Coronary artery (tissue), 2 donors: Measurements from ENCODE around the gene HOXD13.
A peak's percentile ranks its signal among the peaks of the same experiment; 100 is the strongest.

Experiments used
- DNase-seq: peaks from one replicate; pipeline ENCODE4 v3.0.0-alpha.2; 2017; ENCODE audit warnings: low spot score
- H3K27ac ChIP-seq, 2 donors: fragments of 200-600 bp; sonication (generic); one replicate each; pipeline ENCODE4 v1.5.1; 2016 to 2019
- H3K4me3 ChIP-seq: fragments of 200-600 bp; sonication (generic); 2 replicates; pipeline ENCODE4 v1.5.1; 2016; ENCODE audit warnings: mild to moderate bottlenecking, moderate library complexity
- TF ChIP-seq, protein P1 (sequence below): fragments of 200-600 bp; sonication (generic); IDR thresholded peaks from one replicate; pipeline ENCODE4 v1.5.1; 2019; ENCODE audit warnings: antibody characterized with exemption

HOXD13 gene

DNA sequence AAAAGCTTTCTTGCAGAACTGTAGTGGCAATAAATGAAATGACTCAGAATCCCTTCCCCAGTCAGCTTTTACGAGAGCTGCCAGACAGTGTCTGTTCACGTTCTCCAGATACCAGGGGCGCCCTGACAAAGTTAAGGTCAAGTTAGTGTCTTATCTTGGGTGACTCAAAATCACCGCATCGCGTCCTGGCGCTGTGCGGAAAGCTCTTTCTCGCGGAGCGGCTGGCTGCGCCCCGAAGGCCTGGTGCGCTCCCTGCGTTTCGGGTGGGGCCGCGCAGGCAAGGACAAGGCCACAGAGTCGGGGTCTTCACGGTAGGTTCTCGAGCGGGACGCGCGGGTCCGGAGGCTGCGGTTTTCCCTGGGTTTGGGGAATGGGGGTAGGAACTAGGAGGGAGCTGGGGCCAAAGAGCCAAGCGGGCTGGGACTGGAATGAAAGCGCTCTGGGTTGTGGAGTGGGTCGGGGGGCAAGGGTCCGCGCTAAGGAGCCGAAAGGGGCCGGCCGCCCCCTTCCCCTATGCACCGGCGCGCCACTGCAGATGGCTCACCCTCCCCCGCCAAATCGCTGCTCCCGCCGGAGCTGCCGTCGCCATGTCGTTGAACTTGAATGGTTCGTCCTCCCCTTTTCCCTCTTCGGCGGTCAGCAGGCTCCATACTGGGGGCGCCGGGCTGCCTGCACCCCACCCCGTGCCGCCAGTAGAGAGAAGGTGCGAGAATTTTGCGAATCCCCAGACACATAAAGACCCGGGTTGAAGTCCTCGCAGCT, 12.0 kb downstream of the HOXD13 start:
- TF ChIP-seq, protein P1, sequence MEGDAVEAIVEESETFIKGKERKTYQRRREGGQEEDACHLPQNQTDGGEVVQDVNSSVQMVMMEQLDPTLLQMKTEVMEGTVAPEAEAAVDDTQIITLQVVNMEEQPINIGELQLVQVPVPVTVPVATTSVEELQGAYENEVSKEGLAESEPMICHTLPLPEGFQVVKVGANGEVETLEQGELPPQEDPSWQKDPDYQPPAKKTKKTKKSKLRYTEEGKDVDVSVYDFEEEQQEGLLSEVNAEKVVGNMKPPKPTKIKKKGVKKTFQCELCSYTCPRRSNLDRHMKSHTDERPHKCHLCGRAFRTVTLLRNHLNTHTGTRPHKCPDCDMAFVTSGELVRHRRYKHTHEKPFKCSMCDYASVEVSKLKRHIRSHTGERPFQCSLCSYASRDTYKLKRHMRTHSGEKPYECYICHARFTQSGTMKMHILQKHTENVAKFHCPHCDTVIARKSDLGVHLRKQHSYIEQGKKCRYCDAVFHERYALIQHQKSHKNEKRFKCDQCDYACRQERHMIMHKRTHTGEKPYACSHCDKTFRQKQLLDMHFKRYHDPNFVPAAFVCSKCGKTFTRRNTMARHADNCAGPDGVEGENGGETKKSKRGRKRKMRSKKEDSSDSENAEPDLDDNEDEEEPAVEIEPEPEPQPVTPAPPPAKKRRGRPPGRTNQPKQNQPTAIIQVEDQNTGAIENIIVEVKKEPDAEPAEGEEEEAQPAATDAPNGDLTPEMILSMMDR: no peak
- Histone ChIP-seq H3K4me3 (peak overlapping the region; percentile 53), H3K27ac (no peak overlapping the region)
- DNase-seq: no peak

GRCh38 chr2:176105078-176105729, 12.7 kb downstream of the HOXD13 start:
- H3K27ac ChIP-seq: no peak overlapping the region
- TF ChIP-seq, protein P1: no peak
- peak overlapping the region; percentile 53 for H3K4me3 ChIP-seq
- DNase-seq: no peak

DNA sequence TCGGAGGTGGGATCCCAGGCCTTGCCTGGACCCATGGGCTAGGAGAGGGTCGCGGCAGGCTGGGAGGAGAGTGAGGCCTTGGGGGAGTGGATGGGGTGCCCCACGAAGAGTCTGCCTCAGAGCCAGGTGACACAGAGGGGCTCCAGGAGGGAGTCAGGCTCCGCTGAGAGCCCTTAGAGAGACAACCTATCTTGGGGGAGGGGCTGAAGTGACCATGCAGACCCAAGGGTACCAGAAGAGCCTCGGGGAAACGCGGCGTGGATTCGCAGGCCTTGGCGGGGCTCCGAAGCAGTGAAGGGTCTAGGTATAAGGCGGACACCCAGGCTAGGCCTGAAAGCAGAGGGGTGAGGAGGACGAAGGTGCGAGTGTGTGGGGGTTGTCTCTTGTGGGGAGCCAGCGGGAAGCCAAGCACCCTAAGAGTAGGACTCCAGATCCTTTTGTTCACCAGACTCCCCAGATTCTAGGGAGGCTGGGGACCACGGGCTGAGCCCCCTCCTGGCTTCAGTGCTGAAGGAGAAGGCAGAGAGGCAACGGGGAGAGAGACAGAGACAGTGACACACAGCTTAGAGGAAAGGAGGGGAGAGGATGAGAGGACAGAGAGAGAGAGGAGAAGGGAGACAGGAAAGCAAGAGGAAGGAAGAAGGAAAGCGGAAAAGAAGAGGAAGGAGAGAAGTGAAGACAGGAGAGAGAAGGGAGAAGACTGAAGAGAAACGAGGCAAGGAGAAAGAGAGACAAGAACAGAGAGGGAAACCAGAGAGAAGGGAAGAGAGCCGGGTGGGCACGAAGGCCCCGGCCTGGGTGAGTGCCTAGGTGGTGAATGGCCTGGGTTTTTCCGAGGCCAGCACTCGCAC, 13.4 kb downstream of the HOXD13 start:
- H3K4me3 ChIP-seq: peak overlapping the region; percentile 67
- TF ChIP-seq, protein P1: no peak
- no peak for DNase-seq
- H3K27ac ChIP-seq: no peak overlapping the region

DNA sequence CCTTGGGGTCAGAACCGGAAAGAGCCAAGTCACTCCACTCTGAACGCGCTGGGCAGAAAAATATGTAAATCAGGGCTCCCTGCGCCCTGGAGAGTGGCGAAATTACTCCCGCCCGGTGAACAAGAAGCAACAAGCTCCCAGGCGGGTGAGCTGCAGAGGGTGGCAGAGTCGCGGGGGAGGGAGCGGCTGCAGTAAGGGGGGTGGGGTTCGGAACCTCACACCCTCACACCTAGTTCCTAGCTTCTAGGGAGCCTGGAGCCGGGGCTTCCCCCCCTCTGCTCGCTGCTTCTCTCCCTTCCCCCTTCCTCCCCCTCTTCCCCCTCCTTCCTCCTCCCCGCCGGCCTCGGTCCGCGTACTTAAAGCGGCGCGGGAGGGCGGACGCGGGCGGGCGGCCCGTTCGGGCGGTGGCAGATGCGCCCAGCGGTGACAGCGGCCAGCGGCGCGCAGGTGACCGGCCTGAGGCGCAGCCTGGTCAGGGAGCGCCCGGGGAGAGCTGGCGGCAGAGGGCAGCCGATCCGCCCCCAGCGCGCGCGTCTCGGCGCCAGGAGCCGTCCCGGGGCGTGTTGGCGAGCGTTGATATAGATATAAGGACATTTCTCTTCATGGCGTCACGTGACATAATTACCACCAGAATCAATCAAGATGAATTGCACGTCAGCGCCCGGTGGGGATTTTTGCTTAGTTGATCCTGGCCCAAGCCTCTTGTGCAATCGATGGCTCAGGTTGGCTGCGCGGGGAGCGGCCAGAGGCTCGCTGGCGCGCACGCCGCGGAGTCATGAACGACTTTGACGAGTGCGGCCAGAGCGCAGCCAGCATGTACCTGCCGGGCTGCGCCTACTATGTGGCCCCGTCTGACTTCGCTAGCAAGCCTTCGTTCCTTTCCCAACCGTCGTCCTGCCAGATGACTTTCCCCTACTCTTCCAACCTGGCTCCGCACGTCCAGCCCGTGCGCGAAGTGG, 14.3 kb downstream of the HOXD13 start, which contains the start of gene HOXD11:
HOXD11 (plus strand) TSS at position 700 of the 959 bp plus-strand sequence; CDS start at position 776, 76 bp downstream.
- Histone ChIP-seq H3K27ac (no peak within 1 kb of the TSS), H3K4me3 (peak within 1 kb of the TSS; percentile 67)
- TF ChIP-seq, protein P1: no peak
- DNase-seq: no peak

GRCh38 chr2:176107731-176108181, 15.2 kb downstream of the HOXD13 start:
- TF ChIP-seq, protein P1: no peak
- no peak overlapping the region for H3K27ac ChIP-seq
- no peak for DNase-seq
- H3K4me3 ChIP-seq: peak overlapping the region; percentile 67
